NCI-H2196 (cell line): ENCODE data around the gene PSD.

Experiments used
- DNase-seq: peaks from one replicate; lab custom pipeline; 2025; ENCODE audit not compliant: unreplicated experiment; lab: John Stamatoyannopoulos, UW

PSD gene

DNA sequence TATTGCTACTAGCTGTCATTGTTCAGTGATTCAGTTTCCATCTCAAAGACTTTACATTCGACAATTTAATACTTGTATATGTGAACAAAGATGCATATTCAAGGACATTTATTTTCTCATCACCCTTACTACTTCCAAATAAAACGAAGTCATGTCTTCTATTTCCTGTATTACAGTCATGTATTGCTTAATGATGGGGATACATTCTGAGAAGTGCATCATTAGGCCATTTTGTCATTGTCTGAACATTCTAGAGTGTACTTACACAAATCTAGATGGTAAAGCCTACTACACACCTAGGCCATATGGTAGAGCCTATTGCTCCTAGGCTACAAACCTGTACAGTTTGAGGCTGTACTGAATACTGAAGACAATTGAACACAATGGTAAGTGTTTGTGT is 26.3 kb upstream of the PSD start:
- DNase-seq, result no peak

DNA sequence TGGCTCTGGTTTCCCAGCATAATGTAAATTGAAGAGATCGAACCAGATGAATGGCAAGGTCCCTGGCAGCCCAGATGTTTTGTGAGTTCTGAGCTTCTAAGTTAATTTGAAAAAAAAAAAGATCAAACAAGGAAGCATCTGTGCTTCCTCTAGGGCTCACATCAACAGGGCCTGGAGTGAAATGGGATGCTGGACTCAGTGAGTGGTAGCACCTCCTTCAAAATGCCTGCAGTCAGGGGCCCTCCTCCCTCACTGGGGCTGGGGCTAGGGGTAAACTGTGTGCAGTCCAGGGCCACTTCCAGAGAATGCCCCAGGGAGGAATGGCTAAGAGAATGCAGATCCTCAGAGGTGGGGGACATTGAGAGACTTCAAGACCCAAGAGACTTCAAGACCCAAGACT is 19.8 kb upstream of the PSD start:
- no peak for DNase-seq

GRCh38 chr10:102437515-102437914 is 18.9 kb upstream of the PSD start:
- no peak for DNase-seq

DNA sequence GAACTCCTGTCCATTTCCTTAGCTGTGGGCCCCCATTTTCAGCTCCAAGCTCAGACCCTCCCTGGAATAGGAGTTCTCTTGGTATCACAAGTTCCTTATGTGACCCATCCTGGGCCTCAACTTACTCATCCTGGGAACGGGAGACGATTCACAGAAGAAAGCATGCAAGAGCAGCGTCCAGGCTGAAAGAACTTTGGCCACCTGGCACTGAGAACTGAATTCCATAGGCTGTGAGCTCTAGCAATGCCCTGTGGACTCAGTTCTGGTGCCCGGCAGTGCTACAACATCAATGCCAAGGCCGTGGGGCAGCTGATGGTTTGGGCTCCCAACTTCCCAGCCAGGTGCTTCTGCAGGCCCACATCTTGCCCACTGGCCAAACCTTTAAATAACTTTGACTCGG is 17.7 kb upstream of the PSD start:
- no peak for DNase-seq

DNA sequence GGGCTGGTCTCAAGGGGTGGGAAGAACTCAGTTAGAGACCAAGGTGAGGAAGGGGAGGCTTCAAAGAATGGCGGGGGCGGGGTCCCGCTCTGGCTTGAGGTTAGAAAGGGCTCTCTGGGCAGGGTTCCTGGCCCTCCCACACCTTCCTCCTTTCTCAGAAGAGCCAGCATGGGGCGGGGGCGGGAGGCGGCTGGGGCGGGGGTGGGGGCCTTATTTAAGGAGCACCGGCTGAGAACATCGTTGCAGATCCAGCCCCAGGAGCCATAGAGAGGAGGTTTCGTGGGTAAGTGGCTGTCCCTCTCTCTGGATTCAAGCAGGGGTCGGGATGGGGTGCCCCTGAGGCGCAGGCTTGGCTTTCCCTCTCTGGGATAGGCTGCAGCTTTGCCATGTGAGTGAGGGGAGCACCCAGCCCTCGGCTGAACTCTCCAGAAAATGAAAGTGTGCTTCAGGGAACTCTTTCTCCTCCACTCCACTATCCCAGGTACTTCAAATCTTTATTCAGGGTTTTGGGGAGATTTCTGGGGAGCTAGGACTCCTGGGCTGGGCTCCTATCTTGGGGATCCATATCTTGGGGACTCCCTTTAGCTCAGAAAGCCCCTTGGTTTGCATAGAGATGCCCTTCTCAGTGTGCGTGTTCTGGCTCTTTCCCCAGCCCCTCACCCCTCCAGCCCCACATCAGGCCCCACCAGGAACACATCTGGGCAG is 17.1 kb upstream of the PSD start:
- DNase-seq, result no peak

- DNase-seq, result no peak
Measured at GRCh38 chr10:102435133-102435497, 16.5 kb upstream of the PSD start.

GRCh38 chr10:102434394-102435132 is 16.0 kb upstream of the PSD start:
- DNase-seq, result no peak

GRCh38 chr10:102433619-102434046 is 15.0 kb upstream of the PSD start:
- no peak for DNase-seq

DNA sequence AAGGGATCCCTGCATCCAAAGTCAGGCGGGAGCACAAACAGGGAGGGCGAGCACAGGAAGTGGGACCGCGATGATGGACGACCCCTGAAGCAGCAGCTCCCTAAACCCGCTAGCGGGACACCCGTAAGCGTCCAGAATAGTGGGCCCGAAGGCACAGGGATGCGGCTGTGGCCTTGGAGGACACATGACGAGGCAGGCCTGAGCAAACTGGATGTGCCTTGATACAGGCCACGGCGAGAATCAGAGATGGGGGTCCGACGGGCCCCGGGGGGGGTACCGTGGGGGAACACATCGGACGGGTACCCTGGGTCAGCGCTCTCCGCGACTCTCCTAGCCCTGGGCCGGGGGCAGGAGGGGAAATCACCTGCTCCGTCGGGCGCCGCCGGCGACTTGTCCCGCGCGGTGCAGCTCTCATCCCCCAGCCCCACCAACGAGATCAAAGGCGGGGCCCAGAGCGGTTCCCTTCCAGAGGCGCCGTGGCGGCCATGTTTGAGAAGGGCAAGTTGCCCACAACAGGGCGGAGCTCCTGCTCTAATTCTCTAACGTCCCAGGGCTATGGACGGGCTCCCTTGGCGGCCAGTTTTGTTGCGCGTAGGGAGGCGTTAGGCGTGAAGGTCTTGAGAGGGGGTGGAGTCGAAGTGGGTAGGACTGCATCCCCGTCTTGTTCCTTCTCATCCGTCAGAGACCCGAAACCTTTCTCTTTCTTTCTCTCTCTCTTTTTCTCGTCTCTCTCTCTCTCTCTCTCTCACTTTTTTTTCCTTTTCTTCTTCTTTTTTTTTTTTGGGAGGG is 13.8 kb upstream of the PSD start, which contains the start of gene CUEDC2:
Gene CUEDC2, minus strand, starts transcription at position 413 of the 789 bp plus-strand sequence. CDS start 7,386 bp downstream, outside the sequence.
- peak; percentile 89 for DNase-seq

- DNase-seq, result no peak
Measured at GRCh38 chr10:102431452-102432124, 13.0 kb upstream of the PSD start.

GRCh38 chr10:102429468-102429867 is 10.9 kb upstream of the PSD start:
- no peak for DNase-seq

DNA sequence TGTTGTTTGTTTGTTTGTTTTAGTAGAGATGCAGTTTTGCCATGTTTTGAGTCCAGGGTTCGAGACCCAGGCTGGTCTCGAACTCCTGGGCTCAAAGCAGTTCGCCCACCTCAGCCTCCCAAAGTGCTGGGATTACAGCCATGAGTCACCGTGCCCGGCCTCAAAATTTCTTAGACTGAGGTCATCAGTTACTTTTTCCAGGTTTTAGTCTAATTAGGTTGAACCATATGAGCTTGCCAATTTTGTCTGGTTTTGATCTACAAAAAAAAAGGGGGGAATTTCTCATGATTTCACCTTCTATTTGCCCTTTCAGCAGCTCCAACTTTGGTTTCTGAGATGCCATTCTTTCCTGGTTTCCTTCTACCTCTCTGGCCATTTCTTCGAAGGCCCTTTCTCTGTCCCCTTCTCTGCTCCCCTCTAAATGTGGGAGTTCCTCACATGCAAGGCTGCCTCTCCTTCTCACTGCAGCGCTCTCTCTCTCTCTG is 8.3 kb upstream of the PSD start:
- DNase-seq, result no peak

- DNase-seq, result no peak
Measured at GRCh38 chr10:102425444-102425843, 6.9 kb upstream of the PSD start.

DNA sequence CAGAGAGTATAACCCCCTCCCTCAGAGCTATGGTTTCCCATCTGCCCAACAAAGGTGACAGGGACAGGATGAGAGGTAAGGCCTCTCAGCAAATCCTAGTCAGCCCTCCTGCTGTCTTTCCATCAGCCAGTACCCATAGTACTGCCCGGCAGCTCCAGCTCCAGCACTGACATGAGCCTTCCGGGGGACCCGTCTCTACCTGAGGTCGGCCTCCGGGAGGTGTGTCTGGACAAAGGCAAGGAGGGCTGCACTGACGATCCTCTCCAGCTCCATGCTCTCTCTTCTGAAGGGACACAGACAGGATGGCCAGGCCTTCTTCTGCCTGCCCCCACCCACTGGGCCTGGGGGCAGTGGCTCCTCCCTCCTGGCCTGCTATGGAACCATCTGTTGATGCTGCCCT is 6.3 kb upstream of the PSD start:
- no peak for DNase-seq

DNA sequence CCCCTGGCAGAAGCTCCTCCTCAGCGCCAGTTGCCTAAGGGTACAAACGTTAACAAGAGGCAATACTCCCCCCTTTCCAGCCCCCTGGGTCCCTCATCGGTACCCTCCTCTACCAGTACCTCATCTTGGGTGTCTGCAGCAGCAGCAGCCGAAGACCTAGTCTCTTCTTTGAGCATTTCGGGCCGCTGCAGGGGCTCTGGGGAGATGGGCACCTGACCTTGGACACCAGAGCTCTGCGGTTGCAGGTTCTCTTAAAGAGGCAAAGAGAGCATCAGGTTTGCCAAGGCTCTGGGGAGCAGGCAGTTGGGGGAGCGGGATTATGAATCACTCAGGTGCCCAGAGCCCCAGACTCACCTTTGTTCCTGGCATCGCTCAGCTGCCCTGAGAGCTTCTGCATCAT is 5.6 kb upstream of the PSD start:
- DNase-seq, result no peak

- no peak for DNase-seq
Measured at GRCh38 chr10:102423372-102423968, 4.9 kb upstream of the PSD start.

GRCh38 chr10:102422545-102423129 is 4.1 kb upstream of the PSD start:
- DNase-seq, result peak; percentile 68

- peak; percentile 14 for DNase-seq
Measured at GRCh38 chr10:102421757-102422512, 3.4 kb upstream of the PSD start.

DNA sequence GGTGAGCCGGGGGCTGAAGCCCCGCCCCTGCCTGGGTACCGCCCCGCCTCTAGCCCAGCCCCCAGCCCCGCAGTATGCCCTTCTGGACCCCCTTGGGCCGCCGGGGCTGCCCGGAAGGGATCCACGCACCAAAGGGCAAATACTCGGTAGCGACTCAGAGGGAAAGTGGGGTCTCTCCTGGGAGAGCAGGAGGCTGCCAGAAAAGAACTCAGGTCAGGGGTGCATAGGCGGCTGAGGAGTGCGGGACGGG is 2.8 kb upstream of the PSD start:
- DNase-seq, result no peak
